ENCODE measurements around the gene XPNPEP1.

XPNPEP1 gene

DNA sequence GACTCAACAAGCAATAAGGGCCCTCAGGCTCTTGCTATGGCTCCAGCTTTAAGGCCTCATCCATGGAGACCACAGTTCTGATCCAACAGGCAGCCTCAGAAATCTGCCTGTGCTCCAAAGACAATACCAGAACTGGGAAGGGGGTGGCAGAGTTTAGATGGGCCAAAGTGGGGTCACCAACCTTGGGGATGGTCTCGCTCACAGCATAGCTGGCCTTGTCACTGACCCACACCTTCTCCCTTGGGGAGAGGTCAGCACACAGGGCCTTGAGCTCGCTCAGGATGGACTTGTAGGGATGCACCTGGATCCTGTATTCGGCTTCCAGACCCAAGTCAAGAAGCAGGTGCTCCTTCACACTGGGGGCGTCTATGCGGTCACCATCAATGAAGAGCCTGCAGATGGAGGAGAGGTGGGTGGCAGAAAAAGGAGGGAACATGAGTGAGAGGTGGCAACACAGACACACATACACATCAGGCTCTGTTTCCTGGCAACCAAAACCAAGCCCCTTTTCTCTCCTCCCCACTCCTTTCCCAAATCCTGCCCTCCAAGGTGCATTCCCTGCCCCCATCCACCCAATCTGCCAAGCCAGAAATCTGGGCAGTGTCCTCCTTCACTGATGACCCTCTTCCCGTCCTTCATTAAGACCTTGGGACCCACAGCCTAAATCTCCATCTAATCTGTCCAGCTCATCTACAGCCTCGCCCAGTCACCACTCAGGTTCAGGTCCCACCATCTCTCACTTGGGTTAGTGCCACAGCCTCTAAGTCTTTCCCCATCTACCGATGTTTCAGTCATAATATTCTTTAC is 40.9 kb downstream of the XPNPEP1 start:
- H3K18ac ChIP-seq (ENCODE audit: low read length) = no peak overlapping the region
- no peak overlapping the region for H3K4ac ChIP-seq (ENCODE audit: low read length)
- H2AFZ ChIP-seq (ENCODE audit: low read length) = no peak overlapping the region
- H2BK120ac ChIP-seq (ENCODE audit: low read depth, low read length) = no peak overlapping the region
- no peaks in the 10 kb centered on the region for H3K9me3 ChIP-seq (replicated peaks in 1 of 2; ENCODE audit: control insufficient read depth in 2 of 2, insufficient read depth in 1 of 2, low read depth in 1 of 2, low read length in 2 of 2)
- H3K9ac ChIP-seq (ENCODE audit: low read depth, low read length, poor library complexity) = peak overlapping the region; percentile 10
- H2BK15ac ChIP-seq (ENCODE audit: low read length) = no peak overlapping the region
- H3K27me3 ChIP-seq (ENCODE audit: control insufficient read depth in 3 of 3, insufficient read depth in 3 of 3, low read depth in 1 of 3, low read length in 3 of 3) = no peaks in the 10 kb centered on the region
- H3K4me3 ChIP-seq (ENCODE audit: low read length in 2 of 2) = no peak overlapping the region
- no peak overlapping the region for H4K8ac ChIP-seq (ENCODE audit: low read depth, low read length)
- H2AK5ac ChIP-seq (ENCODE audit: low read depth, low read length) = no peak overlapping the region
- no peak overlapping the region for H2BK5ac ChIP-seq (ENCODE audit: low read length)
- no peak overlapping the region for H4K91ac ChIP-seq (ENCODE audit: low read depth, low read length, poor library complexity)
- no peak overlapping the region for H2BK12ac ChIP-seq (ENCODE audit: low read length)
- peaks cover 8 to 10% of the 10 kb centered on the region in 2 donors for H3K4me1 ChIP-seq (ENCODE audit: control insufficient read depth in 2 of 2, insufficient read depth in 1 of 2, low read depth in 1 of 2, low read length in 2 of 2)
- H3K79me1 ChIP-seq (ENCODE audit: low read depth, low read length) = no peaks in the 10 kb centered on the region
- no peak overlapping the region for H3K14ac ChIP-seq (ENCODE audit: low read length)
- peaks cover 18 to 75% of the 10 kb centered on the region in 2 donors for H3K36me3 ChIP-seq (replicated peaks in 1 of 2; ENCODE audit: control insufficient read depth in 2 of 2, insufficient read depth in 2 of 2, low read length in 2 of 2)
- H3K27ac ChIP-seq (replicated peaks; ENCODE audit: low read length) = no peak overlapping the region
- no peak overlapping the region for H3K4me2 ChIP-seq (ENCODE audit: insufficient read depth, low read length, poor library complexity, severe bottlenecking)
- DNase-seq (ENCODE audit: low spot score) = no peak
- no CpG with 5 or more reads among the region's 8 CpGs for WGBS, 2 donors (ENCODE audit: extremely low coverage in 2 of 2, insufficient read length in 2 of 2, insufficient replicate concordance in 1 of 2)
- no peak overlapping the region for H3K23ac ChIP-seq (ENCODE audit: low read depth, low read length, poor library complexity)

DNA sequence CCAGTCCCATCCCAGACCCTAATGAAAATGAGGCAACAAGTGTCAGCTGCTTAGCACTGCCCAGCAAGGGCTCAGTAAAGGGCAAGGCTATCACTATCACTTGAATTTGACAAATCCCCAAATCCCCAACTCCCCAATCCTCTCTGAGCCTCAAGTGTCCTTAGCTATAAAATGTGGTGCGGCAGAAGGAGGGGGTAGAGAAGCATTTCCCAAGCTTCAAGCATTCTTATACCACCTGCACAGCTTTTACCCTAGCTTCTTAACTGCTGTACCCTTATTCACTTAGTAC is 41.6 kb downstream of the XPNPEP1 start:
- peaks cover 5 to 8% of the 10 kb centered on the region in 2 donors for H3K4me1 ChIP-seq (ENCODE audit: control insufficient read depth in 2 of 2, insufficient read depth in 1 of 2, low read depth in 1 of 2, low read length in 2 of 2)
- no peak overlapping the region for H2BK12ac ChIP-seq (ENCODE audit: low read length)
- H3K4ac ChIP-seq (ENCODE audit: low read length) = no peak overlapping the region
- DNase-seq (ENCODE audit: low spot score) = no peak
- no peaks in the 10 kb centered on the region for H3K79me1 ChIP-seq (ENCODE audit: low read depth, low read length)
- H3K27me3 ChIP-seq (ENCODE audit: control insufficient read depth in 3 of 3, insufficient read depth in 3 of 3, low read depth in 1 of 3, low read length in 3 of 3) = no peaks in the 10 kb centered on the region
- no peak overlapping the region for H3K27ac ChIP-seq (replicated peaks; ENCODE audit: low read length)
- H3K14ac ChIP-seq (ENCODE audit: low read length) = no peak overlapping the region
- H3K4me2 ChIP-seq (ENCODE audit: insufficient read depth, low read length, poor library complexity, severe bottlenecking) = no peak overlapping the region
- no peak overlapping the region for H3K23ac ChIP-seq (ENCODE audit: low read depth, low read length, poor library complexity)
- peaks cover 20 to 76% of the 10 kb centered on the region in 2 donors for H3K36me3 ChIP-seq (replicated peaks in 1 of 2; ENCODE audit: control insufficient read depth in 2 of 2, insufficient read depth in 2 of 2, low read length in 2 of 2)
- H3K18ac ChIP-seq (ENCODE audit: low read length) = no peak overlapping the region
- H4K8ac ChIP-seq (ENCODE audit: low read depth, low read length) = no peak overlapping the region
- no peak overlapping the region for H3K9ac ChIP-seq (ENCODE audit: low read depth, low read length, poor library complexity)
- H2BK15ac ChIP-seq (ENCODE audit: low read length) = no peak overlapping the region
- no peak overlapping the region for H2AFZ ChIP-seq (ENCODE audit: low read length)
- H3K9me3 ChIP-seq (replicated peaks in 1 of 2; ENCODE audit: control insufficient read depth in 2 of 2, insufficient read depth in 1 of 2, low read depth in 1 of 2, low read length in 2 of 2) = no peaks in the 10 kb centered on the region
- no peak overlapping the region for H2AK5ac ChIP-seq (ENCODE audit: low read depth, low read length)
- no peak overlapping the region for H2BK5ac ChIP-seq (ENCODE audit: low read length)
- no peak overlapping the region for H4K91ac ChIP-seq (ENCODE audit: low read depth, low read length, poor library complexity)
- H3K4me3 ChIP-seq (ENCODE audit: low read length in 2 of 2) = no peak overlapping the region
- H2BK120ac ChIP-seq (ENCODE audit: low read depth, low read length) = no peak overlapping the region
- no CpG with 5 or more reads among the region's 1 CpG for WGBS, 2 donors (ENCODE audit: extremely low coverage in 2 of 2, insufficient read length in 2 of 2, insufficient replicate concordance in 1 of 2)

GRCh38 chr10:109880886-109881768 is 42.2 kb downstream of the XPNPEP1 start:
- Histone ChIP-seq H3K18ac (ENCODE audit: low read length) (no peak overlapping the region), H3K4me1 (ENCODE audit: control insufficient read depth in 2 of 2, insufficient read depth in 1 of 2, low read depth in 1 of 2, low read length in 2 of 2) (peaks cover 5 to 8% of the 10 kb centered on the region in 2 donors), H3K9ac (ENCODE audit: low read depth, low read length, poor library complexity) (no peak overlapping the region), H3K79me1 (ENCODE audit: low read depth, low read length) (no peaks in the 10 kb centered on the region), H2BK12ac (ENCODE audit: low read length) (no peak overlapping the region), H3K27me3 (ENCODE audit: control insufficient read depth in 3 of 3, insufficient read depth in 3 of 3, low read depth in 1 of 3, low read length in 3 of 3) (no peaks in the 10 kb centered on the region), H3K27ac (replicated peaks; ENCODE audit: low read length) (no peak overlapping the region), H3K4me2 (ENCODE audit: insufficient read depth, low read length, poor library complexity, severe bottlenecking) (no peak overlapping the region), H4K91ac (ENCODE audit: low read depth, low read length, poor library complexity) (no peak overlapping the region), H2BK120ac (ENCODE audit: low read depth, low read length) (no peak overlapping the region), H3K9me3 (replicated peaks in 1 of 2; ENCODE audit: control insufficient read depth in 2 of 2, insufficient read depth in 1 of 2, low read depth in 1 of 2, low read length in 2 of 2) (no peaks in the 10 kb centered on the region), H4K8ac (ENCODE audit: low read depth, low read length) (no peak overlapping the region), H2BK5ac (ENCODE audit: low read length) (no peak overlapping the region), H2AFZ (ENCODE audit: low read length) (no peak overlapping the region), H3K4me3 (ENCODE audit: low read length in 2 of 2) (no peak overlapping the region), H3K36me3 (replicated peaks in 1 of 2; ENCODE audit: control insufficient read depth in 2 of 2, insufficient read depth in 2 of 2, low read length in 2 of 2) (peaks cover 20 to 76% of the 10 kb centered on the region in 2 donors), H2BK15ac (ENCODE audit: low read length) (no peak overlapping the region), H3K4ac (ENCODE audit: low read length) (no peak overlapping the region), H2AK5ac (ENCODE audit: low read depth, low read length) (no peak overlapping the region), H3K14ac (ENCODE audit: low read length) (no peak overlapping the region), H3K23ac (ENCODE audit: low read depth, low read length, poor library complexity) (no peak overlapping the region)
- no peak for DNase-seq (ENCODE audit: low spot score)
- WGBS, 2 donors (ENCODE audit: extremely low coverage in 2 of 2, insufficient read length in 2 of 2, insufficient replicate concordance in 1 of 2) = no CpG with 5 or more reads among the region's 8 CpGs

GRCh38 chr10:109877546-109877945 is 45.8 kb downstream of the XPNPEP1 start:
- DNase-seq (ENCODE audit: low spot score) = no peak
- H3K27me3 ChIP-seq (ENCODE audit: control insufficient read depth in 3 of 3, insufficient read depth in 3 of 3, low read depth in 1 of 3, low read length in 3 of 3) = no peaks in the 10 kb centered on the region

More at GRCh38 chr10:109877546-109877945, 45.8 kb downstream of the XPNPEP1 start:
- Histone ChIP-seq H4K8ac (ENCODE audit: low read depth, low read length) (no peak overlapping the region), H3K18ac (ENCODE audit: low read length) (no peak overlapping the region), H3K36me3 (replicated peaks in 1 of 2; ENCODE audit: control insufficient read depth in 2 of 2, insufficient read depth in 2 of 2, low read length in 2 of 2) (peaks cover 25 to 81% of the 10 kb centered on the region in 2 donors), H3K27ac (replicated peaks; ENCODE audit: low read length) (no peak overlapping the region), H2AFZ (ENCODE audit: low read length) (no peak overlapping the region), H3K4me2 (ENCODE audit: insufficient read depth, low read length, poor library complexity, severe bottlenecking) (no peak overlapping the region), H3K9ac (ENCODE audit: low read depth, low read length, poor library complexity) (no peak overlapping the region), H2BK15ac (ENCODE audit: low read length) (no peak overlapping the region), H3K4ac (ENCODE audit: low read length) (no peak overlapping the region), H3K23ac (ENCODE audit: low read depth, low read length, poor library complexity) (no peak overlapping the region), H3K14ac (ENCODE audit: low read length) (no peak overlapping the region), H3K4me1 (ENCODE audit: control insufficient read depth in 2 of 2, insufficient read depth in 1 of 2, low read depth in 1 of 2, low read length in 2 of 2) (peaks cover 0 to 2% of the 10 kb centered on the region in 2 donors), H3K79me1 (ENCODE audit: low read depth, low read length) (no peaks in the 10 kb centered on the region), H3K4me3 (ENCODE audit: low read length in 2 of 2) (no peak overlapping the region), H4K91ac (ENCODE audit: low read depth, low read length, poor library complexity) (no peak overlapping the region), H2AK5ac (ENCODE audit: low read depth, low read length) (no peak overlapping the region), H2BK5ac (ENCODE audit: low read length) (no peak overlapping the region), H2BK12ac (ENCODE audit: low read length) (no peak overlapping the region), H3K9me3 (replicated peaks in 1 of 2; ENCODE audit: control insufficient read depth in 2 of 2, insufficient read depth in 1 of 2, low read depth in 1 of 2, low read length in 2 of 2) (no peaks in the 10 kb centered on the region), H2BK120ac (ENCODE audit: low read depth, low read length) (no peak overlapping the region)
- no CpG with 5 or more reads among the region's 6 CpGs for WGBS, 2 donors (ENCODE audit: extremely low coverage in 2 of 2, insufficient read length in 2 of 2, insufficient replicate concordance in 1 of 2)
